GM23338 (cell line): ENCODE measurements around the gene NTNG1. TPM values are rescaled to one million over a fixed set of nuclear protein-coding genes. Genes with fewer than 3 reads are reported as not detected.

ENCODE experiments used
- ATAC-seq: fragments of 200-7000 bp; cut with Tn5 transposase; 3 replicates; pipeline ENCODE4 v1.9.1; 2020
- DNase-seq: peaks from one replicate; pipeline ENCODE4 v3.0.0-alpha.2; 2015; ENCODE audit warnings: low spot score
- H2AFZ ChIP-seq: fragments of 200-600 bp; sonication (generic); 2 replicates; pipeline ENCODE4 v1.8.0; 2016; ENCODE audit warnings: antibody characterized with exemption, mild to moderate bottlenecking, moderate library complexity
- H3F3A ChIP-seq: fragments of 200-600 bp; sonication (generic); replicated peaks from 2 replicates; pipeline ENCODE4 v1.8.0; 2017; ENCODE audit warnings: antibody characterized with exemption, mixed run types, low read depth
- H3K27ac ChIP-seq: fragments of 200-600 bp; sonication (generic); 2 replicates; pipeline ENCODE4 v1.6.1; 2016; ENCODE audit warnings: low read depth
- H3K27me3 ChIP-seq: fragments of 200-600 bp; sonication (generic); 2 replicates; pipeline ENCODE4 v1.8.0; 2016; ENCODE audit warnings: mild to moderate bottlenecking, mixed run types, moderate library complexity; ENCODE audit not compliant: insufficient read depth
- H3K36me3 ChIP-seq: fragments of 200-600 bp; sonication (generic); 2 replicates; pipeline ENCODE4 v1.8.0; 2016; ENCODE audit warnings: mild to moderate bottlenecking; ENCODE audit not compliant: insufficient read depth
- H3K4me1 ChIP-seq: fragments of 200-600 bp; sonication (generic); 2 replicates; pipeline ENCODE4 v1.8.0; 2016; ENCODE audit warnings: mild to moderate bottlenecking, moderate library complexity; ENCODE audit not compliant: insufficient read depth
- H3K4me2 ChIP-seq: fragments of 200-600 bp; sonication (generic); 2 replicates; pipeline ENCODE4 v1.7.1; 2017; ENCODE audit warnings: mixed run types
- H3K4me3 ChIP-seq: fragments of 200-600 bp; sonication (generic); 2 replicates; pipeline ENCODE4 v1.6.1; 2016; ENCODE audit warnings: mixed run types
- H3K79me2 ChIP-seq: fragments of 200-600 bp; sonication (generic); replicated peaks from 2 replicates; pipeline ENCODE4 v1.8.0; 2017; ENCODE audit warnings: mild to moderate bottlenecking; ENCODE audit not compliant: insufficient read depth
- H3K9me2 ChIP-seq: fragments of 200-600 bp; sonication (generic); 2 replicates; pipeline ENCODE4 v1.8.0; 2017; ENCODE audit not compliant: insufficient read depth
- H4K20me1 ChIP-seq: fragments of 200-600 bp; sonication (generic); replicated peaks from 2 replicates; pipeline ENCODE4 v1.8.0; 2017; ENCODE audit warnings: mild to moderate bottlenecking; ENCODE audit not compliant: insufficient read depth
- H3K27ac Mint-ChIP-seq: 2 replicates; pipeline ENCODE4 v1.8.0; 2020; ENCODE audit warnings: inconsistent platforms, mild to moderate bottlenecking, moderate library complexity, mixed read lengths
- H3K27me3 Mint-ChIP-seq: 3 replicates; pipeline ENCODE4 v1.8.0; 2022; ENCODE audit warnings: low read depth, mild to moderate bottlenecking, moderate library complexity, mixed read lengths, inconsistent platforms; ENCODE audit not compliant: insufficient read depth, poor library complexity
- H3K36me3 Mint-ChIP-seq: 3 replicates; pipeline ENCODE4 v1.8.0; 2021; ENCODE audit warnings: low read depth, mild to moderate bottlenecking, inconsistent platforms, moderate library complexity, mixed read lengths
- H3K4me1 Mint-ChIP-seq: 3 replicates; pipeline ENCODE4 v1.8.0; 2020; ENCODE audit warnings: mild to moderate bottlenecking, inconsistent platforms, mixed read lengths
- H3K4me3 Mint-ChIP-seq: 3 replicates; pipeline ENCODE4 v1.8.0; 2021; ENCODE audit warnings: moderate library complexity, mild to moderate bottlenecking, inconsistent platforms, mixed read lengths
- H3K9me3 Mint-ChIP-seq: 3 replicates; pipeline ENCODE4 v1.8.0; 2020; ENCODE audit warnings: moderate library complexity, mild to moderate bottlenecking, inconsistent platforms, mixed read lengths
- CREB1 ChIP-seq: fragments of 250-450 bp; sonication (Bioruptor Pico); IDR thresholded peaks from 2 replicates; pipeline ENCODE4 v1.5.0; 2020; ENCODE audit warnings: low read depth, mild to moderate bottlenecking, moderate library complexity
- CTCF ChIP-seq, 2 experiments: fragments of 200-600 bp in 1 of 2; sonication (generic) in 1 of 2; conservative IDR thresholded peaks; 2 replicates each; pipeline versions ENCODE4 v1.5.1 to v1.6.1; 2016 to 2017; ENCODE audit warnings: antibody characterized with exemption in 2 of 2, low read depth in 2 of 2, mild to moderate bottlenecking in 2 of 2, moderate library complexity in 1 of 2
- ETS1 ChIP-seq: IDR thresholded peaks from 2 replicates; pipeline ENCODE4 v1.6.1; 2016; ENCODE audit warnings: antibody characterized with exemption
- EZH2 ChIP-seq: fragments of 200-600 bp; sonication (generic); IDR thresholded peaks from one replicate; pipeline ENCODE4 v1.8.0; 2017; ENCODE audit warnings: antibody characterized with exemption, mild to moderate bottlenecking, low read depth; ENCODE audit not compliant: unreplicated experiment
- EZH2phosphoT487 ChIP-seq: fragments of 200-600 bp; sonication (generic); IDR thresholded peaks from one replicate; pipeline ENCODE4 v1.8.1; 2018; ENCODE audit warnings: antibody characterized with exemption; ENCODE audit not compliant: unreplicated experiment
- JUNB ChIP-seq: IDR thresholded peaks from one replicate; pipeline ENCODE4 v1.6.1; 2016; ENCODE audit warnings: antibody characterized with exemption; ENCODE audit not compliant: unreplicated experiment
- NANOG ChIP-seq: IDR thresholded peaks from 2 replicates; pipeline ENCODE4 v1.6.1; 2016; ENCODE audit warnings: antibody characterized with exemption, borderline replicate concordance
- POLR2AphosphoS5 ChIP-seq: IDR thresholded peaks from 2 replicates; pipeline ENCODE4 v1.6.1; 2016; ENCODE audit warnings: antibody characterized with exemption, low read depth
- REST ChIP-seq: IDR thresholded peaks from one replicate; pipeline ENCODE4 v1.6.1; 2018; ENCODE audit warnings: antibody characterized with exemption; ENCODE audit not compliant: unreplicated experiment
- STAT1 ChIP-seq: IDR thresholded peaks from one replicate; pipeline ENCODE4 v1.6.1; 2016; ENCODE audit warnings: antibody characterized with exemption; ENCODE audit not compliant: unreplicated experiment
- ZNF114 ChIP-seq: fragments of 250-450 bp; sonication (Bioruptor Pico); IDR thresholded peaks from 2 replicates; pipeline ENCODE4 v1.5.0; 2020; ENCODE audit warnings: mild to moderate bottlenecking, moderate library complexity
- ZNF331 ChIP-seq: fragments of 250-450 bp; sonication (Bioruptor Pico); IDR thresholded peaks from 2 replicates; pipeline ENCODE4 v1.5.0; 2020; ENCODE audit warnings: low read depth, mild to moderate bottlenecking, moderate library complexity
- ZNF462 ChIP-seq: fragments of 250-450 bp; sonication (Bioruptor Pico); IDR thresholded peaks from 2 replicates; pipeline ENCODE4 v1.5.0; 2020; ENCODE audit warnings: mild to moderate bottlenecking, moderate library complexity
- polyA plus RNA-seq: library from polyadenylated mRNA; unstranded; fragments of >200 nt; fragmentation: Nextera tagmentation; extraction: Ambion mirVana; gene quantifications from 2 replicates; pipeline ENCODE4 v1.2.1, GENCODE V29; 2016
- total RNA-seq: library from RNA; depleted of rRNA; stranded (reverse); fragments of >200 nt; shearing (Covaris generic); gene quantifications from 2 replicates; pipeline ENCODE4 v1.2.3, GENCODE V29; 2014

NTNG1 gene
- total and polyA plus RNA-seq, 2 experiments from 2014 or later: 7.2 to 10.3 TPM

GRCh38 chr1:107499139-107499744 lies 358.4 kb downstream of the NTNG1 start:
- no peak for ATAC-seq
- Mint-ChIP-seq H3K36me3 (no peaks in the 10 kb centered on the region), H3K4me3 (no peak overlapping the region), H3K27ac (no peak overlapping the region), H3K9me3 (no peaks in the 10 kb centered on the region), H3K27me3 (no peaks in the 10 kb centered on the region), H3K4me1 (peaks cover 7% of the 10 kb centered on the region; the same call in 2 of the 3 replicates)
- no peak for DNase-seq
- Histone ChIP-seq H3K27ac (no peak overlapping the region), H3K27me3 (no peaks in the 10 kb centered on the region), H4K20me1 (no peaks in the 10 kb centered on the region), H3K4me1 (no peaks in the 10 kb centered on the region), H3K36me3 (no peaks in the 10 kb centered on the region), H3K9me2 (0 out of 2 replicates have a peak, but pooled peaks cover 6% of the 10 kb centered on the region), H3K79me2 (no peaks in the 10 kb centered on the region), H3F3A (no peaks in the 10 kb centered on the region), H3K4me2 (no peak overlapping the region), H2AFZ (no peak overlapping the region), H3K4me3 (no peak overlapping the region)
- no peak for TF ChIP-seq ZNF114
- no peak for TF ChIP-seq ETS1
- no peak for TF ChIP-seq JUNB
- TF ChIP-seq NANOG: no peak
- TF ChIP-seq ZNF462 (CRISPR knock-in tag): no peak
- TF ChIP-seq CREB1 (CRISPR knock-in tag): no peak
- no peak for TF ChIP-seq ZNF331 (CRISPR knock-in tag)
- TF ChIP-seq STAT1: no peak
- TF ChIP-seq REST: no peak
- TF ChIP-seq CTCF (conservative IDR thresholded peaks at IDR 0.05; ENCODE audit: low read depth in 2 of 2): no peak
- TF ChIP-seq EZH2: no peak
- no peak for TF ChIP-seq EZH2phosphoT487
- no peak for TF ChIP-seq POLR2AphosphoS5
